ENCODE data around the gene CSNK1A1.
"Not testable (repeated sequence)": the region's sequence is repeated elsewhere in the genome, so short reads cannot be mapped to it uniquely, and the experiment has no call there.

Gene CSNK1A1

GRCh38 chr5:149452007-149452664, 99.1 kb downstream of the CSNK1A1 start:
- no peak overlapping the region for H3K4me3 ChIP-seq (ENCODE audit: low read length)
- DNase-seq (ENCODE audit: low read depth): no peak
- TF ChIP-seq, protein P1, sequence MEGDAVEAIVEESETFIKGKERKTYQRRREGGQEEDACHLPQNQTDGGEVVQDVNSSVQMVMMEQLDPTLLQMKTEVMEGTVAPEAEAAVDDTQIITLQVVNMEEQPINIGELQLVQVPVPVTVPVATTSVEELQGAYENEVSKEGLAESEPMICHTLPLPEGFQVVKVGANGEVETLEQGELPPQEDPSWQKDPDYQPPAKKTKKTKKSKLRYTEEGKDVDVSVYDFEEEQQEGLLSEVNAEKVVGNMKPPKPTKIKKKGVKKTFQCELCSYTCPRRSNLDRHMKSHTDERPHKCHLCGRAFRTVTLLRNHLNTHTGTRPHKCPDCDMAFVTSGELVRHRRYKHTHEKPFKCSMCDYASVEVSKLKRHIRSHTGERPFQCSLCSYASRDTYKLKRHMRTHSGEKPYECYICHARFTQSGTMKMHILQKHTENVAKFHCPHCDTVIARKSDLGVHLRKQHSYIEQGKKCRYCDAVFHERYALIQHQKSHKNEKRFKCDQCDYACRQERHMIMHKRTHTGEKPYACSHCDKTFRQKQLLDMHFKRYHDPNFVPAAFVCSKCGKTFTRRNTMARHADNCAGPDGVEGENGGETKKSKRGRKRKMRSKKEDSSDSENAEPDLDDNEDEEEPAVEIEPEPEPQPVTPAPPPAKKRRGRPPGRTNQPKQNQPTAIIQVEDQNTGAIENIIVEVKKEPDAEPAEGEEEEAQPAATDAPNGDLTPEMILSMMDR (IDR thresholded peaks at IDR 0.05; ENCODE audit: insufficient read depth, low read depth, low read length, missing control alignments): no peak

DNA sequence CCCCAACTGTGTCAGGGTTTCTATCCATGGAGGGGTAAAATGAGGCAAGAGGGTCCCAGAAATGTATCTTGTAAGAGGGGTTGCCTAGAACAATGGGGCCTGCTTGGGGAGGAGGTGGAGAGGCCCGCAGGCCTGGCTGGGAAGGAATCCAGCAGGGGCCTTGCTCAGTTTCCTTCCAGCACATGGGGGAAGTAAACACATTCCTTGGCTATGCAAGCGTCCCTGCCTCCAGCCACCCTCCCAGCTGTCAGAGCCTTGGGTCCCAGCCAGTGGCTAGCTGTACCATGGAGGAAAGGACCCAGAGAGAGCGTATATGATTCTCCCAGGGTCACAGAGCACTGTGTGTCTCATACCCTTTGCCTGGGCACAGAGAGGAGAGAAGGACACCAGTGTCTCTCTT, 101.0 kb downstream of the CSNK1A1 start:
- no peak overlapping the region for H3K4me3 ChIP-seq (ENCODE audit: low read length)
- TF ChIP-seq, protein P1 (IDR thresholded peaks at IDR 0.05; ENCODE audit: insufficient read depth, low read depth, low read length, missing control alignments): no peak
- DNase-seq (ENCODE audit: low read depth): no peak

DNA sequence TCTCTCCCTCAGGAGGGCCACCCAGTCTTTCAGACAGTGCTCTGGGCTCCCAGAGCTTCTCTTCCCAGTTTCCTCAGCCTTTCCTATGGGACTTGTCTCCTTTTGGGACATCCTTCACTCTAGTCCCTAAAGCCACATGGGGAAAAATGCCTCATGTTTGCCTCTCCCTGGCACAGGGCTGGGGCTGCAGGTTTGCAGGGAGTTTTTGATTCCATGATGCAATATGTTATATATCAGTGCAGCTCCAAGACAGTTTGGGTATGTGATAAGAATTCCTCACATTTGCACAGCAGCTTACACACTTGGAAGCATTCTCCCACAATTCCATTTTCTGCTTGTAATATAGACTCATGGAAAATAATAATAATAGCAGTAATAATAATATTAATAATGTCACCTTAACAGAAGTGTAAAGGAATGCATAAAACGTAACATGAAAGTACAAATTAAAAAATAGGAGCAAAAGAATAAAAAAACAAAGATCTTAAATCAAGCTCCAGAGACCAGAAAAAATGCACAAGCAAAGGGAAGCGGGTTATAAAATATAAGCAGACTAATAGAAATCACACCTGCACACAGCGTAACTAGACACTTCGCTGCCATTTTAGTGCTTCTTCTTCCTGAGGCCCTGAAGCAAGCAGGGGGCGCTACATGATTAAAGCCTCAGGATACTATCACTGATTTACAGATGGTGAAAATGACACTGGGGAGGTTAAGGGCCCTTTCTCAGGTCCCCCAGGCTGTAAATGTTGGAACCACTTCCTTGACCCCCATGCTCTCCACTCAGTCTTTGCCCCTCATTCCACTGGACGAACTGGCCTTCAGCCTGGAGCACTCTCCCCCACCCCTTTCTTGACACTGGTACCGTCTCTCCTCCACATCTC, 102.2 kb downstream of the CSNK1A1 start:
- TF ChIP-seq, protein P1 (IDR thresholded peaks at IDR 0.05; ENCODE audit: insufficient read depth, low read depth, low read length, missing control alignments): peak; percentile 52
- peak; percentile 52 for DNase-seq (ENCODE audit: low read depth)
- no peak overlapping the region for H3K4me3 ChIP-seq (ENCODE audit: low read length)

- DNase-seq (ENCODE audit: low read depth): no peak
- no peak overlapping the region for H3K4me3 ChIP-seq (ENCODE audit: low read length)
- TF ChIP-seq, protein P1 (IDR thresholded peaks at IDR 0.05; ENCODE audit: insufficient read depth, low read depth, low read length, missing control alignments): no peak
Measured at GRCh38 chr5:149448431-149448830, 102.8 kb downstream of the CSNK1A1 start.

DNA sequence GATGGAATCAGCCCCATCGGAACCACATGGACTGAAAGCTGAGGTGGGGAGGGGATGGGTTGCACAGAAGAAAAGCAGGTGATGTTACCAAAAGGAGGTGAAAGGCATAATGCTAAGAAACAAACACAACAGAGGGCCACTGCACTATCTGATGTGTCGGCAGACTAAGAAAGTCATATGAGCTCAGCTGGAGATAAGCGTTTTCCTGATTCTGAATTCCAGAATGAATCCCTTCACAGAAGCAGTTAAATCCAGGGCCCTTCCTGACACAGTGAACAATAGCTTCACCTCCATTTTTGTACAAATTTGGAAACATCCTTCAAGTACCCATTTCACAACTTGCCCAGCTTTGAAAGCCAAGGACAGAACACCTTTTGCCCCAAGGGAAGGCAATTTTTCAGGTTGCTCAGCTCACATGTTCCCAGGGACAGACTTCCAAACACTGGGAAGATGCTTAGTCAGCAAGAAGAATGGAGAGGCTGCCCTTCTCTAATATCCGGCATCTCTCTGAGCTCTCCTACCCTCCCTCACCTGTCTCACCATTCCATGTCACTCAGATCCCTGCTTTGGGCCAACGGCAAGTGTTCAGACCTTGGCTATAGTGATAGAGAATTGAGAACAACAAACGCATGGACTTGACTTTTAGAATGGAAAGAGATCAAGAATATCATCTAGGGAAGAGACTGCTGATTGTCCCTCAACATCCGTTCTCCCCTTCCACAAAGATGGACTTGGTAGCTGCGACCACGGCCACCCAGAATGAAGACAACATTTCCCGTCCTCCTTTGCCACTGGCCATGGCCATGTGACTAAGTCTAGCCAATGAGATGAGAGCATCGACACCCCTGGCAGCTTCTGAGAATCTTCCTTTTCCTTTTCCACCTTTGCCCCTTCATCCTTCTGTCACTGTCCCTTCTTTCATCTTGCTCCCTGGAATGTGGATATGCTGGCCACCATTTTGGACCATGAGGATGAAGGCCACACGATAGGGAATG, 103.6 kb downstream of the CSNK1A1 start:
- no peak overlapping the region for H3K4me3 ChIP-seq (ENCODE audit: low read length)
- TF ChIP-seq, protein P1 (IDR thresholded peaks at IDR 0.05; ENCODE audit: insufficient read depth, low read depth, low read length, missing control alignments): no peak
- DNase-seq (ENCODE audit: low read depth): no peak

DNA sequence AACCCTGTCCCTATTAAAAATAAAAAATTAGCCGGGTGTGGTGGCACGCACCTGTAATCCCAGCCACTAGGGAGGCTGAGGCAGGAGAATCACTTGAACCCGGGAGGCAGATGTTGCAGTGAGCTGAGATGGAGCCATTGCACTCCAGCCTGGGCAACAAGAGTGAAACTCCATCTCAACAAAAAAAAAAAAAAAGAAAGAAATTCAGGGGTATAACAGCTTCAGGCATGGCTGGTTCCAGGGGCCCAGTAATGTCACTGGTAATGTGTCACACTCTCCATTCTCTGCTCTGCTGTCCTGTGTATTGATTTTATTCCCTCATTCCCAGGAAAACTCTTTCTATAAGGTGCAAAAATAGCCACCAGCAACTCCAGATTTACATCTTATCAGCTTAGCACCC, 104.4 kb downstream of the CSNK1A1 start:
- not testable (repeated sequence) for DNase-seq (ENCODE audit: low read depth); H3K4me3 ChIP-seq (ENCODE audit: low read length)

Measured in epithelial cell of esophagus (primary cell).